Fibroblast of pulmonary artery (primary cell): ENCODE data around the gene SDCCAG8.

Experiments used
- DNase-seq: peaks from one replicate; pipeline ENCODE4 v3.0.0-alpha.2; 2010; ENCODE audit warnings: low read depth
- H3K4me3 ChIP-seq: replicated peaks from 2 replicates; pipeline ENCODE4 v1.5.1; 2011; ENCODE audit warnings: low read depth, mild to moderate bottlenecking, control low read depth, low read length, moderate library complexity
- TF ChIP-seq, protein P1 (sequence below): IDR thresholded peaks from 2 replicates; pipeline ENCODE4 v1.5.1; 2011; ENCODE audit warnings: mild to moderate bottlenecking, control low read depth, low read length, inconsistent platforms; ENCODE audit errors: missing control alignments

The SDCCAG8 gene

DNA sequence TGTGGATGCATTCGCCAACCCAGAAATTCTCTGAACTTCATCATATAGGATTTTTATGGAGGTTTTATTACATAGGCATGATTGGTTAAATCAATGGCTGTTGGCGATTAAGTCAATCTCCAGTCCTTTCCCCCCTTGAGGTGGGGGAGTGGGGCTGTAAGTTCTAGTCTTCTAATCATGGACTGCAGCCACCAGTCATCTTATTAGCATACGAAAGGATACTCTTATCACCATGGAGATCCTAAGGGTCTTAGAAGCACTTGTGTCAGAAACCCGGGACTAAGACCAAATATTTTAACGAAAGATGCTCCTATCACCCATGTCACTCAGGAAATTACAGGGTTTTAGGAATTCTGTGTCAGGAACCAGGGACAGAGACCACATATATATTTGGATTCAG is 36.3 kb downstream of the SDCCAG8 start:
- no peak for DNase-seq
- H3K4me3 ChIP-seq, result no peak overlapping the region
- TF ChIP-seq, protein P1, sequence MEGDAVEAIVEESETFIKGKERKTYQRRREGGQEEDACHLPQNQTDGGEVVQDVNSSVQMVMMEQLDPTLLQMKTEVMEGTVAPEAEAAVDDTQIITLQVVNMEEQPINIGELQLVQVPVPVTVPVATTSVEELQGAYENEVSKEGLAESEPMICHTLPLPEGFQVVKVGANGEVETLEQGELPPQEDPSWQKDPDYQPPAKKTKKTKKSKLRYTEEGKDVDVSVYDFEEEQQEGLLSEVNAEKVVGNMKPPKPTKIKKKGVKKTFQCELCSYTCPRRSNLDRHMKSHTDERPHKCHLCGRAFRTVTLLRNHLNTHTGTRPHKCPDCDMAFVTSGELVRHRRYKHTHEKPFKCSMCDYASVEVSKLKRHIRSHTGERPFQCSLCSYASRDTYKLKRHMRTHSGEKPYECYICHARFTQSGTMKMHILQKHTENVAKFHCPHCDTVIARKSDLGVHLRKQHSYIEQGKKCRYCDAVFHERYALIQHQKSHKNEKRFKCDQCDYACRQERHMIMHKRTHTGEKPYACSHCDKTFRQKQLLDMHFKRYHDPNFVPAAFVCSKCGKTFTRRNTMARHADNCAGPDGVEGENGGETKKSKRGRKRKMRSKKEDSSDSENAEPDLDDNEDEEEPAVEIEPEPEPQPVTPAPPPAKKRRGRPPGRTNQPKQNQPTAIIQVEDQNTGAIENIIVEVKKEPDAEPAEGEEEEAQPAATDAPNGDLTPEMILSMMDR, result no peak

DNA sequence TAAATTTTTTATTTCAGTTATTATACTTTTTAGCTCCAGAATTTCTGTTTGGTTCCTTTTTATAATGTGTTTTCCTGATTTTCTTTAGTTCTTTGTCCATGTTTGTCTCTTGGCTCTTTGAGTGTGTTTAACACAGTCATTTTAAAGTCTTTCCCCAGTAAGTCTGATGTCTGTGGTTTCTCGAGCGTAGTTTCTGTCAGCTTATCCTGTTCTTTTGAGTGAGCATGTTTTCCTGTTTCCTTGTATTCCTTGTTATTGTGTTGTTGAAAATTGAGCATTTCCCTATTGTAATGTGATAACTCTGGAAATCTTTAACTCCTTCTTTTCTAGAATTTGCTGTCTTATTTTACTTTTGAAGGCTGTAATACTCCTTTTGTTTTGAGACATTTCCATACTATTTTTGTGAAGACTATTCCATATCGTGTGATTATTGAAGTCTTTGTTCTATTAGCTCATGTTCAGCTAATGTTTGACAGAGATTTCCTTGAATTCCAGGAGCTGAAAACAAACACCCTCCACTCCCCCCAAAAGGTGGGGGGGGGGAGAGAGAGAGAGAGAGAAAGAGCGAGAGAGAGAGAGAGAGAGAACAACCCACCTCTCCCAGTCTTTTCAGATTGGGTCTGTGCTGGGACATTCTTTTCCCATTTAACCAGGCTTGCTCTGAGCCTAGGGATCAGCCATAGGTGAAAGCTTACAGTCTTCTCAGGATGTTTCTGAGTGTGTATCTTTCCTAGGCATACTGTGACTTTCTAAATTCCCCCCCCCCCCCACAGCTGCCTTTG is 38.3 kb downstream of the SDCCAG8 start:
- TF ChIP-seq, protein P1, result no peak
- no peak overlapping the region for H3K4me3 ChIP-seq
- peak; percentile 53 for DNase-seq

DNA sequence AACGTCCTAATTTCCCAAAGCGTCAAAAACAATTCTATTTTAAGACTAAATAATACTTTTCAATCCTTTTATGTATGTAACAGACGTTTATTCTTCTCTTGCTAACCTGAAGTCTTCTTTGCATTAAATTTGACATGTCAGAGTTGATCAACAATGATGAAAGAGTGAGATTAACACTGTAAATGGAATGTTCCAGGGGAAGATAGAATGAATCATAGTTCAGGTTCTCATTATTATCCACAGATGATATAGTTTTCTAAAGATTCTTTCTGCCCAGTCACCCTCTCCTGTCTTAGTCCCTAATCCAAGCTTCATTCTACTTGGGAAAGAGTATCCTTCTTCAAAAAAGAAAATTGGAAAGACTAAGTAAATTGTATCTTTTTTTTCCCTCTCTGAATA is 38.9 kb downstream of the SDCCAG8 start:
- peak; percentile 61 for DNase-seq
- no peak overlapping the region for H3K4me3 ChIP-seq
- TF ChIP-seq, protein P1, result no peak

DNA sequence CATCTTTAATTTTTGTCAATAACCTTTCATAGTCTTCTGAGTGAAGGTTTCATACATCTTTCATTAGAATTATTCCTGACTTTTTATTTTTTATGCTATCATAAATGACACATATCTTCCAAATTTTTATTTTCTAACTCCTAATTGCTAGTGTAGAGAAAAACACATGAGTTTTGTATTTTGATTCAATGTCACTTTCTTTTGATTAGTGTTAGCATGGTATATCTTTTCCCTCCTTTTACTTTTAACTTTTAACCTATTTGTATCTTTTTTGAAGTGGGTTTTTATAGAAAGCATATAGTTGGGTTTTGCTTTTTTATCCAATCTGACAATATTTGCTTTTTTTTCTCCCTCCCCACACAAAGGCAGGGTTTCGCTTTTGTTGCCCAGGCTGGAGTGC is 43.2 kb downstream of the SDCCAG8 start:
- H3K4me3 ChIP-seq, result no peak overlapping the region
- TF ChIP-seq, protein P1, result no peak
- DNase-seq, result no peak

DNA sequence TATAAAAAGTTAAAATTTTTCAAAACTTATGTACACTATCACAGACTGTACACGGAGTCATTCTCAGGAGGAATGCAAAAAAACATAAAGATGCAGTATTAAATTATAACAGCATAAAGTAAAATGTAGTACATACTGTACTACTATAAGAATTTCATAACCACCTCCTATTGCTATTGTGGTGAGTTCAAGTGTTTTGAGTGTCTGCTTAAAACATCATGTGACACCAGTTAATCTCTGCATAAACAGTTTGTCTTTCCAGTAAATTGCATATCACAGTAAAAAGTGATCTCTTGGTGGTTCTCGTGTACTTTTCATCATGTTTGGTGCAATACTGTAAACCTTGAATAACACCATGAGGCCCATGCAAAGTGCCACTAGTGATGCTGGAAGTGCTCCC is 45.2 kb downstream of the SDCCAG8 start:
- TF ChIP-seq, protein P1, result no peak
- DNase-seq, result peak; percentile 28
- H3K4me3 ChIP-seq, result no peak overlapping the region

DNA sequence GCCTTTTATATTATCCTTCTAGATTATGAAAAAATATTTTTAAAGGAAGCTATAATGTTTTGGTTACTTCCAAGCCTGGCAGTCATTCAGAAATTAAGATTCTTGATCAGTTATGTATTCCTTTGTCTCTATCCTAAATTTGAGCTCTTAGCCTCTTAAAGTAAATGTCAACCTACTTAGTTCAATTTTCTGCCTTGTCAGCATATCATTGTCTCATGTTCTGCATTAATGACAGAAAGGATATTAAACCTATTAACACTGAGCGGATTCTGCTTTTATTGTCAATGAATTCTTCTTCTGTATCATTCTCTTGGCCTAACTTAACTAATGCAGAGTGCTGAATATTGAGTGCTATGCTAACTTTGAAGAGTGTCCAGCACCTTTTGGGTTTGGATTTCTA is 56.0 kb downstream of the SDCCAG8 start:
- no peak overlapping the region for H3K4me3 ChIP-seq
- TF ChIP-seq, protein P1, result no peak
- no peak for DNase-seq
